Glomerular visceral epithelial cell (primary cell): Measurements from ENCODE around the gene TLR6.
A peak's percentile ranks its signal among the peaks of the same experiment; 100 is the strongest.

Source experiments
- DNase-seq: peaks from one replicate; pipeline ENCODE4 v3.0.0-alpha.2; 2016; ENCODE audit errors: extremely low spot score

Gene TLR6

GRCh38 chr4:38856524-38857337 lies at the start of gene TLR6:
Gene TLR6 (minus strand): TSS chr4:38856817. CDS start chr4:38829473, 27,344 bp downstream.
- peak; percentile 82 for DNase-seq

- DNase-seq, result no peak
These were observed 49.2 kb upstream of the TLR6 start for GRCh38 chr4:38905652-38906385.

- no peak for DNase-seq
These were observed 48.1 kb upstream of the TLR6 start for GRCh38 chr4:38904682-38905081.

GRCh38 chr4:38904090-38904666 lies 47.6 kb upstream of the TLR6 start:
- no peak for DNase-seq

- peak; percentile 26 for DNase-seq
These were observed 46.1 kb upstream of the TLR6 start for GRCh38 chr4:38902695-38903094.

- DNase-seq, result no peak
These were observed 45.6 kb upstream of the TLR6 start for GRCh38 chr4:38902221-38902620.

GRCh38 chr4:38898245-38898644 lies 41.6 kb upstream of the TLR6 start:
- no peak for DNase-seq

- no peak for DNase-seq
These were observed 40.3 kb upstream of the TLR6 start for GRCh38 chr4:38896940-38897339.

- DNase-seq, result no peak
These were observed 37.8 kb upstream of the TLR6 start for GRCh38 chr4:38894322-38894982.

- no peak for DNase-seq
These were observed 34.7 kb upstream of the TLR6 start for GRCh38 chr4:38891051-38891983.

GRCh38 chr4:38889143-38889542 lies 32.5 kb upstream of the TLR6 start:
- peak; percentile 49 for DNase-seq

GRCh38 chr4:38884254-38884653 lies 27.6 kb upstream of the TLR6 start:
- no peak for DNase-seq

- DNase-seq, result no peak
These were observed 20.0 kb upstream of the TLR6 start for GRCh38 chr4:38876636-38877035.

GRCh38 chr4:38873290-38873944 lies 16.8 kb upstream of the TLR6 start:
- DNase-seq, result no peak

- no peak for DNase-seq
These were observed 16.0 kb upstream of the TLR6 start for GRCh38 chr4:38872620-38873019.

- DNase-seq, result no peak
These were observed 15.0 kb upstream of the TLR6 start for GRCh38 chr4:38871593-38871992.

GRCh38 chr4:38870098-38870808 lies 13.6 kb upstream of the TLR6 start:
- no peak for DNase-seq

GRCh38 chr4:38869511-38869910 lies 12.9 kb upstream of the TLR6 start:
- DNase-seq, result no peak

- DNase-seq, result peak; percentile 21
These were observed 11.7 kb upstream of the TLR6 start for GRCh38 chr4:38868059-38868960.
